HepG2 (cell line): ENCODE data around the gene RPL18. TPM values are rescaled to one million over a fixed set of nuclear protein-coding genes. Genes with fewer than 3 reads are reported as not detected.

ENCODE experiments used
- ARNT ChIP-seq: fragments of 450-650 bp; IDR thresholded peaks from 2 replicates; pipeline ENCODE4 v1.6.1; 2017
- BCL6 ChIP-seq: IDR thresholded peaks from 2 replicates; pipeline ENCODE4 v1.6.1; 2016; ENCODE audit warnings: missing genetic modification reagents, missing compliant biosample characterization
- BRD4 ChIP-seq: sonication (generic); formaldehyde crosslinking; IDR thresholded peaks from 2 replicates; pipeline ENCODE4 v1.4.0; 2020; ENCODE audit warnings: missing genetic modification reagents
- FOXA1 ChIP-seq, 2 experiments: fragments of 450-650 bp in 1 of 2; sonication (generic) in 1 of 2; formaldehyde crosslinking in 1 of 2; IDR thresholded peaks; 2 replicates each; pipeline versions ENCODE4 v1.4.0 to v1.6.1; 2016 to 2020; ENCODE audit warnings: missing genetic modification reagents in 1 of 2
- KLF15 ChIP-seq: sonication (generic); formaldehyde crosslinking; IDR thresholded peaks from 2 replicates; pipeline ENCODE4 v1.8.1; 2023; ENCODE audit warnings: borderline replicate concordance, mild to moderate bottlenecking, inconsistent platforms, missing genetic modification reagents, mixed read lengths
- SAP130 ChIP-seq: IDR thresholded peaks from 2 replicates; pipeline ENCODE4 v1.6.1; 2016; ENCODE audit warnings: low read depth
- SP1 ChIP-seq, 2 experiments: fragments of 450-650 bp in 1 of 2; sonication (generic) in 1 of 2; formaldehyde crosslinking in 1 of 2; IDR thresholded peaks; 2 replicates each; pipeline versions ENCODE4 v1.4.0 to v1.6.1; 2016 to 2020; ENCODE audit warnings: missing genetic modification reagents in 1 of 2
- U2AF1 ChIP-seq: fragments of 200-400 bp; formaldehyde crosslinking; optimal IDR thresholded peaks from 2 replicates; pipeline ENCODE3; 2017; ENCODE audit warnings: mild to moderate bottlenecking, low read depth, low read length
- ZNF121 ChIP-seq: sonication (generic); formaldehyde crosslinking; IDR thresholded peaks from 2 replicates; pipeline ENCODE4 v1.5.0; 2020; ENCODE audit warnings: mild to moderate bottlenecking, missing genetic modification reagents
- ZNF33B ChIP-seq: sonication (generic); formaldehyde crosslinking; IDR thresholded peaks from 2 replicates; pipeline ENCODE4 v1.5.1; 2020; ENCODE audit warnings: mild to moderate bottlenecking, missing genetic modification reagents
- ZNF605 ChIP-seq: sonication (generic); formaldehyde crosslinking; IDR thresholded peaks from 2 replicates; pipeline ENCODE4 v1.8.0; 2022; ENCODE audit warnings: mild to moderate bottlenecking, missing genetic modification reagents
- ZNF713 ChIP-seq: sonication (generic); formaldehyde crosslinking; IDR thresholded peaks from 2 replicates; pipeline ENCODE4 v1.4.0; 2020; ENCODE audit warnings: mild to moderate bottlenecking, missing genetic modification reagents
- polyA plus RNA-seq, 8 experiments: library from polyadenylated mRNA; depleted of rRNA in 3 of 8; stranded (reverse) in 7 of 8; unstranded in 1 of 8; fragments of >200 nt; fragmentation: Illumina TruSeq in 4 of 8; extraction: Trizol in 4 of 8; gene quantifications; 2 replicates each; pipeline versions ENCODE4 v1.2.1 to v1.2.3, GENCODE V29; 2011 to 2016; ENCODE audit warnings: low read depth in 4 of 8, missing spikeins in 1 of 8, mixed read lengths in 1 of 8; ENCODE audit not compliant: insufficient read depth in 1 of 8
- total RNA-seq, 5 experiments: library from RNA; depleted of rRNA; stranded (reverse); fragments of >200 nt; fragmentation: Illumina TruSeq; extraction: Trizol; gene quantifications; 2 replicates each; pipeline ENCODE4 v1.2.3, GENCODE V29; 2016; ENCODE audit warnings: low read depth in 1 of 5
- TF ChIP-seq, protein P1 (sequence below): sonication (generic); formaldehyde crosslinking; IDR thresholded peaks from 2 replicates; pipeline ENCODE4 v1.4.0; 2020; ENCODE audit warnings: low read depth, mild to moderate bottlenecking, missing genetic modification reagents
- TF ChIP-seq, protein P2 (sequence below): sonication (generic); formaldehyde crosslinking; conservative IDR thresholded peaks from 2 replicates; pipeline ENCODE4 v1.5.0; 2020; ENCODE audit warnings: missing genetic modification reagents
- TF ChIP-seq, protein P3 (sequence below): fragments of 450-650 bp; IDR thresholded peaks from 2 replicates; pipeline ENCODE4 v1.6.1; 2016
- TF ChIP-seq, protein P4 (sequence below): sonication (generic); formaldehyde crosslinking; IDR thresholded peaks from 2 replicates; pipeline ENCODE4 v1.4.0; 2020; ENCODE audit warnings: missing genetic modification reagents
- TF ChIP-seq, protein P5 (sequence below): sonication (generic); formaldehyde crosslinking; IDR thresholded peaks from 2 replicates; pipeline ENCODE4 v1.5.0; 2020; ENCODE audit warnings: mild to moderate bottlenecking, missing genetic modification reagents
- TF ChIP-seq, protein P6 (sequence below): sonication (generic); formaldehyde crosslinking; IDR thresholded peaks from 2 replicates; pipeline ENCODE4 v1.8.0; 2022; ENCODE audit warnings: low read depth, missing genetic modification reagents
- TF ChIP-seq, protein P7 (sequence below), 2 experiments: fragments of 450-650 bp in 1 of 2; sonication (generic) in 1 of 2; formaldehyde crosslinking; IDR thresholded peaks; 2 replicates each; pipeline versions ENCODE4 v1.5.0 to v1.8.0; 2020 to 2022; ENCODE audit warnings: mild to moderate bottlenecking in 1 of 2, missing genetic modification reagents in 1 of 2

Gene RPL18
- total and polyA plus RNA-seq, 2 of the 13 experiments (the other 11 are each of a cell fraction or from before 2014, with no cell fraction given): 1,485 to 1,639 TPM

DNA sequence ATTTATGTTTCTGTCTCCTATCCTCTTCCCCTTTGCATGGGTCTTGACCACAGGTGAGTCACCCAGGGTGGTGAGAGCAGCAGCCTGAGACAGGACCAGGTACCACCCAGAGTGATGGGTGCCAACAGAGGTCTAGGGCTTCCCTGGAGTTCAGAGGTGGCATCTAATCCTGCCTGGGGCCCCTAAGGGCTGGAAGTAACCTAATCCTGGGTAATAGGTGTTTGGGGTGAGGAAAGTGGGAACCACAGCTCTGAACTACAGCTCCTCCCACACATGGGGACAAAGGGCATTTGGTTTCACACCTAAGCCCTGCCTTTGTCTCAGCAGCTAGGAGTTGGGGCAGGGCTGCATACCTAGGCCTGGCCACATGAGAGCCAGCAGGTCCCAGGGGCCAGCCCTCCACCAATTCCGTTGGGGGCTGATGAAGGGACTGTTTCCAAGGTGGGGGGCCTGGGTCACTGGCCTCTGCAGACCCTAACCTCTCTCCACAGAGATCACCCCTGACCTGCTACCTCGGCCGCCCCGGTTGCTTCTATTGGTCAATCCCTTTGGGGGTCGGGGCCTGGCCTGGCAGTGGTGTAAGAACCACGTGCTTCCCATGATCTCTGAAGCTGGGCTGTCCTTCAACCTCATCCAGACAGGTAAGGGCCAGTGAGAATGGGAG lies 8.4 kb upstream of the RPL18 start (continued):
- TF ChIP-seq ZNF33B (CRISPR knock-in tag) (no peak), SP1 (IDR thresholded peaks at IDR 0.05) (no peak), SP1 (CRISPR knock-in tag; IDR thresholded peaks at IDR 0.05) (0 out of 2 replicates have a peak, but pooled peaks have one; percentile 35), ARNT (no peak), BCL6 (CRISPR knock-in tag) (no peak), KLF15 (CRISPR knock-in tag) (no peak), ZNF605 (CRISPR knock-in tag) (no peak; the same call in 1 of the 2 replicates), BRD4 (no peak), ZNF713 (CRISPR knock-in tag) (no peak), FOXA1 (IDR thresholded peaks at IDR 0.05) (no peak), FOXA1 (CRISPR knock-in tag; IDR thresholded peaks at IDR 0.05) (no peak), U2AF1 (no peak), ZNF121 (CRISPR knock-in tag) (no peak), SAP130 (CRISPR knock-in tag) (no peak)
- TF ChIP-seq, protein P1, sequence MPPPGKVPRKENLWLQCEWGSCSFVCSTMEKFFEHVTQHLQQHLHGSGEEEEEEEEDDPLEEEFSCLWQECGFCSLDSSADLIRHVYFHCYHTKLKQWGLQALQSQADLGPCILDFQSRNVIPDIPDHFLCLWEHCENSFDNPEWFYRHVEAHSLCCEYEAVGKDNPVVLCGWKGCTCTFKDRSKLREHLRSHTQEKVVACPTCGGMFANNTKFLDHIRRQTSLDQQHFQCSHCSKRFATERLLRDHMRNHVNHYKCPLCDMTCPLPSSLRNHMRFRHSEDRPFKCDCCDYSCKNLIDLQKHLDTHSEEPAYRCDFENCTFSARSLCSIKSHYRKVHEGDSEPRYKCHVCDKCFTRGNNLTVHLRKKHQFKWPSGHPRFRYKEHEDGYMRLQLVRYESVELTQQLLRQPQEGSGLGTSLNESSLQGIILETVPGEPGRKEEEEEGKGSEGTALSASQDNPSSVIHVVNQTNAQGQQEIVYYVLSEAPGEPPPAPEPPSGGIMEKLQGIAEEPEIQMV (CRISPR knock-in tag): no peak
- TF ChIP-seq, protein P2, sequence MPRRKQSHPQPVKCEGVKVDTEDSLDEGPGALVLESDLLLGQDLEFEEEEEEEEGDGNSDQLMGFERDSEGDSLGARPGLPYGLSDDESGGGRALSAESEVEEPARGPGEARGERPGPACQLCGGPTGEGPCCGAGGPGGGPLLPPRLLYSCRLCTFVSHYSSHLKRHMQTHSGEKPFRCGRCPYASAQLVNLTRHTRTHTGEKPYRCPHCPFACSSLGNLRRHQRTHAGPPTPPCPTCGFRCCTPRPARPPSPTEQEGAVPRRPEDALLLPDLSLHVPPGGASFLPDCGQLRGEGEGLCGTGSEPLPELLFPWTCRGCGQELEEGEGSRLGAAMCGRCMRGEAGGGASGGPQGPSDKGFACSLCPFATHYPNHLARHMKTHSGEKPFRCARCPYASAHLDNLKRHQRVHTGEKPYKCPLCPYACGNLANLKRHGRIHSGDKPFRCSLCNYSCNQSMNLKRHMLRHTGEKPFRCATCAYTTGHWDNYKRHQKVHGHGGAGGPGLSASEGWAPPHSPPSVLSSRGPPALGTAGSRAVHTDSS (CRISPR knock-in tag): no peak
- TF ChIP-seq, protein P3, sequence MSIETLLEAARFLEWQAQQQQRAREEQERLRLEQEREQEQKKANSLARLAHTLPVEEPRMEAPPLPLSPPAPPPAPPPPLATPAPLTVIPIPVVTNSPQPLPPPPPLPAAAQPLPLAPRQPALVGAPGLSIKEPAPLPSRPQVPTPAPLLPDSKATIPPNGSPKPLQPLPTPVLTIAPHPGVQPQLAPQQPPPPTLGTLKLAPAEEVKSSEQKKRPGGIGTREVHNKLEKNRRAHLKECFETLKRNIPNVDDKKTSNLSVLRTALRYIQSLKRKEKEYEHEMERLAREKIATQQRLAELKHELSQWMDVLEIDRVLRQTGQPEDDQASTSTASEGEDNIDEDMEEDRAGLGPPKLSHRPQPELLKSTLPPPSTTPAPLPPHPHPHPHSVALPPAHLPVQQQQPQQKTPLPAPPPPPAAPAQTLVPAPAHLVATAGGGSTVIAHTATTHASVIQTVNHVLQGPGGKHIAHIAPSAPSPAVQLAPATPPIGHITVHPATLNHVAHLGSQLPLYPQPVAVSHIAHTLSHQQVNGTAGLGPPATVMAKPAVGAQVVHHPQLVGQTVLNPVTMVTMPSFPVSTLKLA: no peak
- TF ChIP-seq, protein P4, sequence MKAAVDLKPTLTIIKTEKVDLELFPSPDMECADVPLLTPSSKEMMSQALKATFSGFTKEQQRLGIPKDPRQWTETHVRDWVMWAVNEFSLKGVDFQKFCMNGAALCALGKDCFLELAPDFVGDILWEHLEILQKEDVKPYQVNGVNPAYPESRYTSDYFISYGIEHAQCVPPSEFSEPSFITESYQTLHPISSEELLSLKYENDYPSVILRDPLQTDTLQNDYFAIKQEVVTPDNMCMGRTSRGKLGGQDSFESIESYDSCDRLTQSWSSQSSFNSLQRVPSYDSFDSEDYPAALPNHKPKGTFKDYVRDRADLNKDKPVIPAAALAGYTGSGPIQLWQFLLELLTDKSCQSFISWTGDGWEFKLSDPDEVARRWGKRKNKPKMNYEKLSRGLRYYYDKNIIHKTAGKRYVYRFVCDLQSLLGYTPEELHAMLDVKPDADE (CRISPR knock-in tag): no peak
- TF ChIP-seq, protein P5, sequence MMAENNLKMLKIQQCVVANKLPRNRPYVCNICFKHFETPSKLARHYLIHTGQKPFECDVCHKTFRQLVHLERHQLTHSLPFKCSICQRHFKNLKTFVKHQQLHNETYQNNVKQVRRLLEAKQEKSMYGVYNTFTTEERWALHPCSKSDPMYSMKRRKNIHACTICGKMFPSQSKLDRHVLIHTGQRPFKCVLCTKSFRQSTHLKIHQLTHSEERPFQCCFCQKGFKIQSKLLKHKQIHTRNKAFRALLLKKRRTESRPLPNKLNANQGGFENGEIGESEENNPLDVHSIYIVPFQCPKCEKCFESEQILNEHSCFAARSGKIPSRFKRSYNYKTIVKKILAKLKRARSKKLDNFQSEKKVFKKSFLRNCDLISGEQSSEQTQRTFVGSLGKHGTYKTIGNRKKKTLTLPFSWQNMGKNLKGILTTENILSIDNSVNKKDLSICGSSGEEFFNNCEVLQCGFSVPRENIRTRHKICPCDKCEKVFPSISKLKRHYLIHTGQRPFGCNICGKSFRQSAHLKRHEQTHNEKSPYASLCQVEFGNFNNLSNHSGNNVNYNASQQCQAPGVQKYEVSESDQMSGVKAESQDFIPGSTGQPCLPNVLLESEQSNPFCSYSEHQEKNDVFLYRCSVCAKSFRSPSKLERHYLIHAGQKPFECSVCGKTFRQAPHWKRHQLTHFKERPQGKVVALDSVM: no peak
- TF ChIP-seq, protein P6, sequence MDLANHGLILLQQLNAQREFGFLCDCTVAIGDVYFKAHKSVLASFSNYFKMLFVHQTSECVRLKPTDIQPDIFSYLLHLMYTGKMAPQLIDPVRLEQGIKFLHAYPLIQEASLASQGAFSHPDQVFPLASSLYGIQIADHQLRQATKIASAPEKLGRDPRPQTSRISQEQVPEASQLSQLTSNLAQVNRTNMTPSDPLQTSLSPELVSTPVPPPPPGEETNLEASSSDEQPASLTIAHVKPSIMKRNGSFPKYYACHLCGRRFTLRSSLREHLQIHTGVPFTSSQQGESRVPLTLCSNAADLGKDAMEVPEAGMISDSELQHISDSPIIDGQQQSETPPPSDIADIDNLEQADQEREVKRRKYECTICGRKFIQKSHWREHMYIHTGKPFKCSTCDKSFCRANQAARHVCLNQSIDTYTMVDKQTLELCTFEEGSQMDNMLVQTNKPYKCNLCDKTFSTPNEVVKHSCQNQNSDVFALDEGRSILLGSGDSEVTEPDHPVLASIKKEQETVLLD: no peak
- TF ChIP-seq, protein P7, sequence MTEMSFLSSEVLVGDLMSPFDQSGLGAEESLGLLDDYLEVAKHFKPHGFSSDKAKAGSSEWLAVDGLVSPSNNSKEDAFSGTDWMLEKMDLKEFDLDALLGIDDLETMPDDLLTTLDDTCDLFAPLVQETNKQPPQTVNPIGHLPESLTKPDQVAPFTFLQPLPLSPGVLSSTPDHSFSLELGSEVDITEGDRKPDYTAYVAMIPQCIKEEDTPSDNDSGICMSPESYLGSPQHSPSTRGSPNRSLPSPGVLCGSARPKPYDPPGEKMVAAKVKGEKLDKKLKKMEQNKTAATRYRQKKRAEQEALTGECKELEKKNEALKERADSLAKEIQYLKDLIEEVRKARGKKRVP (CRISPR knock-in tag; IDR thresholded peaks at IDR 0.05): no peak
